ENCODE measurements around the gene TSPAN14.

Gene TSPAN14

GRCh38 chr10:80455461-80456349 is 1.6 kb downstream of the TSPAN14 start:
- no peak for DNase-seq (ENCODE audit: low read depth)

DNA sequence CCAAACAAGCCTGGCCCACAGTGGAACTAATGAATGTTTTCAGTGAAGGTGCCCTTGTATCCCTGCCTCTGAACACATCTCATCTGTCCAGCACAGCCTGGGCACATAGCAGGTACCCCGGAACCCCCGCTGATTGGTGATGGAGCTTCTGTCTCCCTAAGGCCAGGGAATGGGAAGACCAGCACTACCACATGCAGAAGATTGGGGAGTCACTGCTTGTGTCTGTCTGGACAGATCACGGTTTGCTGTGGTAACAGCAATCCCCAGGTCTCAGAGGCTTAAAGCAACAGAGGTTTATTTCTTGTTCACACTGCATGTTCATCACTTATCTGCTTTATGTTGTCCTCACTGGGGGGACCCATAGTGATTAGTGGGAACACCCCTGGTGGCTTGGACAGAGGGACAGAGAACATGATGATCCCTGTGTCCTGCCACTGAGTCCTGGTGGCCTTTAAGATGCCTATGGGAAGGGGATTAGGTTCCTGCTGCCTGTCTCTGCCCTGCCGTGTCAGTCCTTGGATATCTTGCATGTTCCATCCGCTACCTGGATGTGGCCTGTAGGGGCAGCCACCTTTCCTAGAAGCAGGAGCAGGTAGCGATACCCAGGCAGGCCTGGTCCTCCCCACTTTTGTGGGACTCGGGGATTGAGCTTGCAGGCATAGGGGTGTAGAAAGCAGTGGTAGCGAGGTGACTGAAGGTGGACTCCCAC is 3.6 kb downstream of the TSPAN14 start:
- no peak for DNase-seq (ENCODE audit: low read depth)

DNA sequence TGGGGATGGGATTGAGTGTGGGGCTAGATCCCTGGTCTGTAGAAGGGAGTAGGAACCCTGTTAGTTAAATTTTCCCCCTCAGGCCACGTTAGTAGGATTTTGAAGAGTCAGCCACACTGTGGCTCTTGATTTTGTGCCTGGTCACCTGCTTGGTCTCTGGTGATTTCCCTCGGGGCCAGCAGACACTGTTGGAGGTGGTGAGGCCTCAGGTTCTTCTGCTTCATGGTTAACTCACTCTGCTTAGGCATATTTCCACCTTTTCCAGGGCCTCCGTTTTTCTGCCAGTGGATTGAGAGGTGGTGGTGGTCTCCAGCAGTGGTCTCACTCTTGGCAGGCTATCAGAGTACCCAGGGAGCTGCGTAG is 4.1 kb downstream of the TSPAN14 start:
- no peak for DNase-seq (ENCODE audit: low read depth)

DNA sequence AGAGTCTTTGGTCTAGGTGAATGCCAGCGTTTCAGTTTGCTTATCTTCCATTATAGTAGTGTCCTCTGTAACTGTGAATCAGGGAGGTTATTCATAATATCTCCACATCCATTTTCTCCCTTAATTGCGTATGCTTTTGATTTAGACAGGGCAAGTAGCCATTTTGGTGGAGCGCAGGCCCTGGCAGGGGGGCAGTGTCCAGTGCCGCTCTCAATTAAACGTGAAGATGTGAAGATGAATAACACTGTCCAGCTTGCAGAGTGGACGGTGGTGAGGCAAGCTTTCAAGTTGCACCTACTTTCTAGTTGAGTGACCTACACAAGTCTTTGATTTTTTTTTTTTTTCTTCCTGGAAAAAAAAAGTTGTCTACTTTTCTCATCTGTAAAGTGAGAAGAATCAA is 4.5 kb downstream of the TSPAN14 start:
- no peak for DNase-seq (ENCODE audit: low read depth)

DNA sequence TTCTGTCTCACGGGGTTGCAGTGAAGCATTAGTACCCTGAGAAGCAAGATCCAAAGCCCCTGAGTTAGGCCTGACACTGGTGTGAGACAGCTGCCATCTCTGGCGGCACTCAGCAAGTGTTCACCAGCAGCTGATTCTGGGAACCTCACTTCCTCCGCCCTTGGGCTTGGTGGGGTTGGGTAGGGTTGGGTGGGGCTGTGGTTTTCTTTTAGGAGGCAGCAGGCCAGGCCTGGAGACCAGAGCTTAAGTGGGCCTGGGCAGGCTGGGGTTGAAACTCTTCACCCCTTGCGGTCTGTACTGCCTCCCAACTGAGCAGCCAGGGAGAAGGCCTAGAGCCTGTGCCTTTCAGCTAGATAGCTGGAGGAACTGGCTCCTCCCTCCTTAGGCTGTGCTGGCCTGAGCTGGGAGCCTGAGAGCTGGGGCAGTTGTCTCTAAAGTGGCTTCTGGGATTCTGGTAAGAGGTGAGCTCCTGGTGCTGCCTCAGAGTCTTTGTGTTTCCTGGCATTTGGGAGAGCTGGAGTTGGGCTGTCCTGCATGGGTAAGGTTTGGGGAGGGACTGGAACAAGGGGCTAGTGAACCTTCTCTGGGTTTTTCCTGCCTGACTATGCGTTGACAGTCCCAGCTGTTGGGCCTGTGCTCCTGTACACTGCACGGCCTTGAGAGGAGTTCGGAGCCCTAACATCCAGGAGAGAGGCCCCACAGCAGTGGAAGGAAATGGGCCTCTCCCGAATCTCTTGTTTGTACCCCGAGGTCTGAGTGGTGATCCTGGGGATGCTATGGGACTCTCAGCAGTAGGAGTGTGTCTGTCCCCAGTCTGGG is 5.1 kb downstream of the TSPAN14 start:
- DNase-seq (ENCODE audit: low read depth) = peak; percentile 79

GRCh38 chr10:80460399-80461207 is 6.5 kb downstream of the TSPAN14 start:
- peak; percentile 45 for DNase-seq (ENCODE audit: low read depth)

DNA sequence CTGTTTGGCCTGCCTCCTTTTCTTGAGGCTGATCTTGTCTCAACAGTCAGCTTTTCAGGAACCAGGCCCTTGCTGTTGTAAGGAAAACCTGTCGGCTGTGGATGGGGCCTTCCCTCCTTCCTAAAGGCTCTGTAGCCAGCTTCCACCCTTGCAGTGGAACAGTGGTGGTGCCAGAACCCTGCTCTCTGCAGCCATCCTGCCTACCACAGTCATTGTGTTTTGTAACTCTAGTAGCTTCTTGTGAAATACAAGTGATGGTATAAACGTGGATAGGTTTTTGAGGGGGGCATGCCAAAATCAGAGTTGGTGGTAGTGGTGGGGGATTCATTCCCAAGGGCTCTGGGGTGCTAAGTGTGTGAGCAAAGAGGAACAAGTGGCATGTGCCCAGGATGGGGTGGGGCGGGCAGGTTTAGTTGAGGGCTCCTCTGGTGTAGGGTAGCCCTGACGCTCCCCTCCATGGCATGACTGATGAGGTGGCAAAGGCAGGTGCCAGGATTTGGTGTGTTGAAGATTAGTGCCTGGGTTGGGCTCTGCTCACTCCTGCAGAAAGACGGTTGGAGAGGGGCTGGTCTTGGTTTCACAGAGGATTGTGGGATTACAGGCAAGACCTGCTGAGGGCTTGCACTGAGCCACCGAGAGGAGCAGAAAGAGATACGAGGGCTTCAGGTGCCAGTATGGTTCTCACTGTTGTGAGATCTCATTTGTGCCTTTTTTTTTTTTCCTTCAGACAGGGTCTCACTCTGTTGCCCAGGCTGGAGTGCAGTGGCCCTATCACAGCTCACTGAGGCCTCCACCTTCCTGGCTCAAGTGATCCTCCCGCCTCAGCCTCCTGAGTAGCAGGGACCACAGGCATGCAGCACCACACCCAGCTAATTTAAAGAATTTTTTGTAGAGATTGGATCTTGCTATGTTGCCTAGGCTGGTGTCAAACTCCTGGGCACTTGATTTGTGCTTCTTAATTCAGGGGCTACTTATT is 7.4 kb downstream of the TSPAN14 start:
- peak; percentile 48 for DNase-seq (ENCODE audit: low read depth)

DNA sequence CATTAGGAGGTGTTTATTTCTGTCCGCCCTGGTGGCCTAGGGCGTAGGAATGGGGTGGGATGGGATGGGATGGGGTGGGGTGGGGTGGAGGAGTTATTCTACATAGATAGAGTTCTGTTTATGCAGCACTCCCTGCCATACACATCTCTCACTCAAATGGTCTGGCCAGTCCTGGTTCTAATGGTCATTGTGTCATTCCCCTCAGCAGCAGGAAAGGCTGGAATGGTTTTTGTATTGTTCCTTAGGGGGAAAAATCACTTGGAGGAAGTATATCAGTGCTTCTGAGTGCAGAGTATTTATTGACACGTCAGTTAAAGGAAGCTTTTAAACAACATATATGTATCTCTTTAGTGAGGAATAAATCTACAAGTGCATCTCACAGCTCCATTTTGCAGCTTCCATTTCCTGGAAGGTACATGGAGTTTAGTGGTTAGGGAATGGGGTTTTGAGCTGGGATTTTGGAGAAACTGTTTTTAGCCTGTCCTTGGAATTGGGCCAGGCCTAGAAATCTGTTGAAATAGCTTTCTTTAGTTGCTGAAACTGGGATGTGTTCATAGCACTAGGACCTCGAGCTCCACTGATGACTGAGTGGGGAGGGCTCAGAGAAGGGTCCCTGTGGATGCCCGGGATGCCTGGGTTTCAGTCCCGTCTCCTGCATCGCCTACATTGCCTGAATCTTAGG is 8.3 kb downstream of the TSPAN14 start:
- DNase-seq (ENCODE audit: low read depth) = peak; percentile 47

DNA sequence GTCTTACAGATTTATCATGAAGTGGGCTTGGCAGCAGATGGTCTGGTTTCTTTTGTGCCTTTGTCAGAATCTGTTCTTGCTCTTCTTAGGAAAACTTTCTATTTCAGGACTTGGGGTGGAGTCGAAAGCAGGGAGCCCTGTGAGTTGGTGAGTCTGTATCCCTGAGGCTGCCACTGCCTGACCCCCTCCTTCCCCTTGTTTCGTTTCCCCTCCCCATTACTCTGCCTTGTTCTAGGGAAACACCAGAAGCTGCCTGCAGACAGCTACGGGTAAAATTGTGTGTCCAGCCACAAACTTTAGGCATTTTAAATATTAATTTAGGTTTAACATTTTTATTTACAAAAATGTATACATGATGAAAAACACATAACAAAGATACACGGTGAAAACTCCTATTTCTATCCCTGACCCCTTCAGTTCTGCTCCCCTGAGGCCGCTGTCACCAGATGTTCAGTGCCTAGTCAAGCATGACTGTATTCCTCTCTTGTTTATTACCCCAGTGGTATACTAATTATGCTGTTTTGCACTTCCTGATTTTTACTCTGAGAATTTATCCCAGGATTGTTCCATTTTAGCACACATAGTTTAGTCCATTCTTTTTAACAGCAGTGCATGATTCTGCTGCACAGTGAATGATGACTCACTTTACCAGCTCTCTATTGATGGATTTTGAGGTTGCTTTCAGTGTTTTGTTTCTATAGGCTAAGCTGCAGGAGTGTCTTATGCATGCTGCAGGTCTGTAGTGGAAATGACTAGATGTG is 9.1 kb downstream of the TSPAN14 start:
- DNase-seq (ENCODE audit: low read depth) = peak; percentile 67

DNA sequence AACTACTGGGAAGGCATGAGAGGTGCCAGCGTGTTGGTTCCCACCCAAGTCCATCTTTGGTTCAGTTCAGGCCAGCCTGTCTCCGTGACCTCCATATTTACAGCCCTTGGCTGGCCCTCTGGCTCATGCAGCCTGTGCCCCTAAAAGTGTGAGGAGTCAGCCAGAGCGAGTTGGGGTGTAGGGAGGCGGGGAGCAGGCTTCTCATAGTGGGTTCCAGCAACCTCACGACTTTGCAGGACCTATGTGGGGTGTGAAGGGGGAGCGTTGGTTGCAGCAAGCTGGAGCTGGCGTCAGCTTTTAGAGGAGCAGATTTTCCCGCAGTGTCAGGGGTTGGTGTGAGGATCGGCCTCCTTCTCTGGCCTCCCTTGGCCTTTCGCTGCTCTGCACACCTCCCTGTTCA is 9.8 kb downstream of the TSPAN14 start:
- no peak for DNase-seq (ENCODE audit: low read depth)

- DNase-seq (ENCODE audit: low read depth) = no peak
Measured at GRCh38 chr10:80464557-80465450, 10.7 kb downstream of the TSPAN14 start.

DNA sequence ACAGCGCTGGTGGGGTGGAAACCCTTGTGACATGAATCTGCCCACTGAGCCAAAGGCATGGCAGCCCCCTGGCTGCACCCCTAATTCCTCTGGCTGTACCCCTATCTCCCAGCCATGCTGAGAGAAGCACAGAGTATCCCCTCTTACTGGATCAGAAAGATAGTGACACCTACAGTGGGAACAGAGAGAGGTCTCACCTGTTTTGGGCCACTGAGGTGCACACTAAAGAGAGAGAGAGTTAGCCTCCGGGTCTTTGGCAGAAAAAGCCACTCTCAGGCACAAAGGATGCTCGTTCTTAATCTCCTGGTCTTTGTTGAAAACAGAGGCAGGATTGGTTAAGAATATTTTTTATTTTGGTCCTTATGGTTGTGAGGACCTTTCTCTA is 11.3 kb downstream of the TSPAN14 start:
- DNase-seq (ENCODE audit: low read depth) = no peak

GRCh38 chr10:80465839-80466590 is 11.9 kb downstream of the TSPAN14 start:
- no peak for DNase-seq (ENCODE audit: low read depth)

- no peak for DNase-seq (ENCODE audit: low read depth)
Measured at GRCh38 chr10:80466724-80467326, 12.7 kb downstream of the TSPAN14 start.

DNA sequence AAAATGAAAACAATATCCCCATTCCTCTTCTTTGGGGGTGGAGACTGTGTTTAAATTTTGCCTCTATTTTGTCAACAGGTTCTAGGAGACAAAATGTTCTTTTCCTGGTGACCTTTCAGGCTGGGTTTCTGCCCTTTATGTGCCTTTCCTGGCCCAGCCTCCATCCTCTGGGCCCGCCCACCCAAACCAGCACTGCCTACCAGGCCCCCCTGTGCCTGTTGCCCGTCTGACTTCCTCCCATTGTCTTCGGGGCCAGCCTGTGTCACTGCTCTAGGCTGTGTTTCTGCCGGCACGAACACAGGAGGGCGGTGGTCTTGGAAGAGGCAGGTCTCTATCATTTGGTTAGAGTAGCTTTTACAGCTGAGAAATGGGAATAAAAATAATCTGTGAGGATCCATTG is 13.9 kb downstream of the TSPAN14 start:
- no peak for DNase-seq (ENCODE audit: low read depth)

GRCh38 chr10:80468806-80469421 is 14.8 kb downstream of the TSPAN14 start:
- DNase-seq (ENCODE audit: low read depth) = no peak

- DNase-seq (ENCODE audit: low read depth) = no peak
Measured at GRCh38 chr10:80470266-80470665, 16.2 kb downstream of the TSPAN14 start.
